SK-N-DZ (cell line): ENCODE results near the gene MAFB.

Source experiments
- DNase-seq: peaks from one replicate; pipeline ENCODE4 v3.0.0-alpha.2; 2015; ENCODE audit warnings: low spot score

The MAFB gene

GRCh38 chr20:40659567-40659966 is 29.5 kb downstream of the MAFB start:
- DNase-seq, result no peak

GRCh38 chr20:40658509-40658908 is 30.5 kb downstream of the MAFB start:
- DNase-seq, result no peak

GRCh38 chr20:40657526-40657925 is 31.5 kb downstream of the MAFB start:
- no peak for DNase-seq

GRCh38 chr20:40655451-40655850 is 33.6 kb downstream of the MAFB start:
- no peak for DNase-seq

GRCh38 chr20:40654876-40655275 is 34.2 kb downstream of the MAFB start:
- no peak for DNase-seq

GRCh38 chr20:40652441-40652987 is 36.5 kb downstream of the MAFB start:
- DNase-seq, result no peak

GRCh38 chr20:40651151-40651550 is 37.9 kb downstream of the MAFB start:
- no peak for DNase-seq

GRCh38 chr20:40650707-40651106 is 38.3 kb downstream of the MAFB start:
- no peak for DNase-seq

GRCh38 chr20:40648210-40649072 is 40.6 kb downstream of the MAFB start:
- peak; percentile 69 for DNase-seq

- no peak for DNase-seq
These were observed 42.2 kb downstream of the MAFB start for GRCh38 chr20:40646813-40647212.

- DNase-seq, result no peak
These were observed 42.7 kb downstream of the MAFB start for GRCh38 chr20:40646361-40646760.

GRCh38 chr20:40644863-40645262 is 44.2 kb downstream of the MAFB start:
- DNase-seq, result no peak

- no peak for DNase-seq
These were observed 45.1 kb downstream of the MAFB start for GRCh38 chr20:40643891-40644290.

- DNase-seq, result no peak
These were observed 47.2 kb downstream of the MAFB start for GRCh38 chr20:40641809-40642208.

GRCh38 chr20:40641202-40641601 is 47.8 kb downstream of the MAFB start:
- no peak for DNase-seq

- DNase-seq, result no peak
These were observed 48.4 kb downstream of the MAFB start for GRCh38 chr20:40640667-40641066.

GRCh38 chr20:40639676-40640355 is 49.2 kb downstream of the MAFB start:
- no peak for DNase-seq

- DNase-seq, result no peak
These were observed 49.9 kb downstream of the MAFB start for GRCh38 chr20:40639132-40639531.

- DNase-seq, result no peak
These were observed 50.6 kb downstream of the MAFB start for GRCh38 chr20:40638414-40638813.

- DNase-seq, result no peak
These were observed 51.9 kb downstream of the MAFB start for GRCh38 chr20:40637176-40637575.

- DNase-seq, result no peak
These were observed 52.5 kb downstream of the MAFB start for GRCh38 chr20:40636486-40636885.

GRCh38 chr20:40635971-40636370 is 53.1 kb downstream of the MAFB start:
- DNase-seq, result no peak
